Measurements from ENCODE around the gene IL5. TPM values are rescaled to one million over a fixed set of nuclear protein-coding genes. Genes with fewer than 3 reads are reported as not detected.

Gene IL5
- total RNA-seq, 4 donors from 2014 or later, result not detected

GRCh38 chr5:132530946-132531345, 12.4 kb downstream of the IL5 start:
- Histone ChIP-seq H3K36me3 (no peaks in the 10 kb centered on the region), H3K4me3 (no peak overlapping the region), H3K9me3 (no peaks in the 10 kb centered on the region), H3K27me3 (no peaks in the 10 kb centered on the region), H3K27ac (no peak overlapping the region), H3K4me1 (no peaks in the 10 kb centered on the region)
- WGBS, 2 donors (ENCODE audit: low coverage in 1 of 2), result 74 to 86% methylated on average over 4 of the region's 4 CpGs
- no peak for TF ChIP-seq POLR2AphosphoS5 (IDR thresholded peaks at IDR 0.05)
- TF ChIP-seq CTCF (IDR thresholded peaks at IDR 0.05), result no peak
- no peak for ATAC-seq

GRCh38 chr5:132528866-132529634, 14.3 kb downstream of the IL5 start:
- no peak for ATAC-seq
- H3K4me3 ChIP-seq, result no peak overlapping the region
- WGBS, 2 donors (ENCODE audit: low coverage in 1 of 2), result 86 to 90% methylated on average over 2 to 6 of the region's 6 CpGs
- H3K27ac ChIP-seq, result no peak overlapping the region
- TF ChIP-seq EP300 (IDR thresholded peaks at IDR 0.05) (no peak), POLR2AphosphoS5 (IDR thresholded peaks at IDR 0.05) (no peak), POLR2A (IDR thresholded peaks at IDR 0.05) (no peak), CTCF (IDR thresholded peaks at IDR 0.05) (no peak)
- no peaks in the 10 kb centered on the region for H3K9me3 ChIP-seq
- no peaks in the 10 kb centered on the region for H3K4me1 ChIP-seq
- H3K27me3 ChIP-seq, result no peaks in the 10 kb centered on the region
- no peaks in the 10 kb centered on the region for H3K36me3 ChIP-seq

- TF ChIP-seq POLR2AphosphoS5 (IDR thresholded peaks at IDR 0.05) (no peak), EP300 (IDR thresholded peaks at IDR 0.05) (no peak), CTCF (IDR thresholded peaks at IDR 0.05) (no peak), POLR2A (IDR thresholded peaks at IDR 0.05) (no peak)
- Histone ChIP-seq H3K9me3 (no peaks in the 10 kb centered on the region), H3K27ac (no peak overlapping the region), H3K27me3 (no peaks in the 10 kb centered on the region), H3K4me3 (no peak overlapping the region), H3K4me1 (no peaks in the 10 kb centered on the region), H3K36me3 (no peaks in the 10 kb centered on the region)
- WGBS, 2 donors (ENCODE audit: low coverage in 1 of 2), result 100% methylated on average over 1 to 2 of the region's 2 CpGs
- ATAC-seq, result no peak
Measured at GRCh38 chr5:132528021-132528420, 15.3 kb downstream of the IL5 start.

GRCh38 chr5:132526974-132527564, 16.3 kb downstream of the IL5 start:
- Histone ChIP-seq H3K9me3 (no peaks in the 10 kb centered on the region), H3K36me3 (no peaks in the 10 kb centered on the region), H3K4me3 (no peak overlapping the region), H3K27me3 (no peaks in the 10 kb centered on the region), H3K27ac (no peak overlapping the region), H3K4me1 (no peaks in the 10 kb centered on the region)
- 73 to 89% methylated on average over 3 to 8 of the region's 8 CpGs for WGBS, 2 donors (ENCODE audit: low coverage in 1 of 2)
- ATAC-seq, result no peak
- TF ChIP-seq CTCF (IDR thresholded peaks at IDR 0.05) (no peak), EP300 (IDR thresholded peaks at IDR 0.05) (no peak), POLR2AphosphoS5 (IDR thresholded peaks at IDR 0.05) (no peak), POLR2A (IDR thresholded peaks at IDR 0.05) (no peak)

All from gastroesophageal sphincter (tissue), 4 donors.